ENCODE results near the gene S100A10.

Gene S100A10

GRCh38 chr1:152038871-152039270, 45.2 kb upstream of the S100A10 start:
- H3K9ac ChIP-seq = peak overlapping the region; percentile 0; the same call in 1 of the 2 replicates
- no peak for TF ChIP-seq CTCF (conservative IDR thresholded peaks at IDR 0.05; ENCODE audit: low read depth, low read length)
- H3K27ac ChIP-seq = peak overlapping the region; percentile 71
- H3K27me3 ChIP-seq (ENCODE audit: insufficient read depth, low read depth) = no peaks in the 10 kb centered on the region
- H3K79me2 ChIP-seq (ENCODE audit: insufficient read depth, low read depth) = peaks cover 30% of the 10 kb centered on the region
- no peak overlapping the region for H3K4me3 ChIP-seq (IDR thresholded peaks at IDR 0.05; ENCODE audit: insufficient read depth, low read depth, low read length)
- H4K20me1 ChIP-seq (ENCODE audit: insufficient read depth) = peaks cover 4% of the 10 kb centered on the region
- no peaks in the 10 kb centered on the region; the same call in 1 of the 2 replicates for H3K36me3 ChIP-seq (ENCODE audit: insufficient read depth)
- H2AFZ ChIP-seq (ENCODE audit: low read depth) = no peak overlapping the region
- peak overlapping the region; percentile 96 for H3K4me2 ChIP-seq
- H3K4me1 ChIP-seq (ENCODE audit: low read depth, poor library complexity, severe bottlenecking) = peaks cover 53% of the 10 kb centered on the region

DNA sequence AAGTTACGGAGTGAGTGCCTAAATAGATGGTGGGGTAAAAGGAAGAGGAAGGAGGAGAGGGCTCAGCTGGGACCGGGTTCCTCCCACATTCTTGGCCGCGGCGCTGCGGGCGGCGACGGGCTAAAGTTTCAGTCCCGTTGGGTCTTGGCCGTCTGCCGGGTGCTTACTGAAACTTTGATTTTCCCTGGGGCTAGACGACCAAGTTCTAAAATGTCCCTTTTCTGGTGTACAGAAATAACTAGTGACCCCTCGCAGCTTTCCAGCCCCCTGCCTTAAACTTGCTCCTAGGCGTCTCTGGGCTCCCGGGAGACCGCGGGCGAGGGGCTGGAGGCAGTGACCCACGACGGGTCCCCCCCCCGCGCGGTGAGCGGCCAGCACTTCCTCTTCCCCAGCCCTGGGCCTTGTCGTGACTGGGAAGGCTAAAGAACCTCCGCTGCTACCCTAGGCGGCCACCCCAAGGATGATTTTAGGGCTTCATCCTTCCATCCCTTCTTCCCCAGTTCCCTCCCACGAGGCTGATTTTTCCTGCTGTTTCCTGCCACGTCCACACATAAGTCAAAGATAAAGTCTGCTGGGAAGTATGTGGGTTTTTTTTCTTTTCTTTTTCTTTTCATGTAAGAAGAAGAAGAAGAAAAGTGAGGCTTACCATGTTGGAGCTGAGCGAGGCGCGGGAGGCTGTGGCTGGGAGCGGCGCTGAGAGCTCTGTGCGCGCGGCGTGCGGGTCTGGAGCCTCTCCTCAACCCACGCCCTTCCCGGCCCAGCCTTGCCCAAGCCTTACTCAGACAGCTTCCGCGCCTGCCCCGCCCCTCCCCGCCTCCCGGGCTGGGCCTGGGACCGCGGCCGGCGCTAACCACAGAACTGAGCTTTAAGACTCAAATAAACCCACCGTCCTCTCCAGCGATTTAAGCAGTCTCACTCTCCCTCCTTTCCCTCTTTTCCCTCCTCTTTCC, 42.9 kb upstream of the S100A10 start, which contains the start of gene S100A11:
Gene S100A11 (minus strand): TSS at position 738 of the 950 bp plus-strand sequence. CDS start 89 bp downstream, at position 649.
- Histone ChIP-seq H3K79me2 (ENCODE audit: insufficient read depth, low read depth) (peaks cover 49% of the 10 kb centered on the region), H3K9ac (peak within 1 kb of the TSS; percentile 68), H3K27ac (peak within 1 kb of the TSS; percentile 71), H3K4me2 (peak within 1 kb of the TSS; percentile 96), H3K36me3 (ENCODE audit: insufficient read depth) (peaks cover 20% of the 10 kb centered on the region), H4K20me1 (ENCODE audit: insufficient read depth) (peaks cover 14% of the 10 kb centered on the region), H3K27me3 (ENCODE audit: insufficient read depth, low read depth) (no peaks in the 10 kb centered on the region), H3K4me1 (ENCODE audit: low read depth, poor library complexity, severe bottlenecking) (peaks cover 66% of the 10 kb centered on the region), H3K4me3 (IDR thresholded peaks at IDR 0.05; ENCODE audit: insufficient read depth, low read depth, low read length) (peak within 1 kb of the TSS; percentile 97), H2AFZ (ENCODE audit: low read depth) (peak within 1 kb of the TSS; percentile 50)
- no peak; the same call in none of the 2 replicates for TF ChIP-seq CTCF (conservative IDR thresholded peaks at IDR 0.05; ENCODE audit: low read depth, low read length)

DNA sequence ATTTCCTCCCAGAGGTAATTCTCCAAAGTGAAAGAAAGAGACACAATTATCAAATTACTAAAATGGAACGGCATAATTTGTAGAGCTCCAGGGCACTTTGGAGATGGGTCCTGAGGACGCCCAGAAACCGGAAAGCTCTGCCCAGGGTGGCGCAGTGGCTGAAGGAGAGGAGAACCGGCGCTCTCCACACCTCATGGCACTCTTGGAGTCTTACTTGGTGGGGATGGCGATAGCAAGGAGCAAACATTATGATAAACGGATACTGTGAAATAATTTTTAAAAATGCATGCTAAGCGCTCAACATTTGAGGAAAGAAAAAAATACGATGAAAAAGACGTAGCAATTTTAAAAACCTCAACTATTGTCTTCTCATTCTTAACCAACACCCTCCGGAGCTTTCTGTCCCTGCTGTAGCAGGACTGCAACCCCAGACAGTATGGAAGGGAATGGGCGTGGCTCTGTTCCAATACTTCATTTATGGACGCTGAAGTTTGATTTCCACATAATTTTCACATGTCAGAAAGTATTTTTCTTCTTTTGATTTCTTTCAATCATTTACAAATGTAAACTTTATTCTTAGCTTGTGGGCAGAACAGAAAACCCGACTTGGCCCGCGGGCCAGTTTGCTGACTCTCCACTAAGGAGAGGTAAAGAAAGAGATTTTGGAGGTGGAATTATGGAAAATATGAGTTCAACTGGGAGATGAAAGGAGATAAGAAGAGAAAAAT, 42.0 kb upstream of the S100A10 start:
- Histone ChIP-seq H3K4me3 (IDR thresholded peaks at IDR 0.05; ENCODE audit: insufficient read depth, low read depth, low read length) (peak overlapping the region; percentile 97), H3K27ac (peak overlapping the region; percentile 71), H3K4me1 (ENCODE audit: low read depth, poor library complexity, severe bottlenecking) (peaks cover 74% of the 10 kb centered on the region), H3K27me3 (ENCODE audit: insufficient read depth, low read depth) (no peaks in the 10 kb centered on the region), H3K36me3 (ENCODE audit: insufficient read depth) (peaks cover 25% of the 10 kb centered on the region), H3K79me2 (ENCODE audit: insufficient read depth, low read depth) (peaks cover 49% of the 10 kb centered on the region), H3K9ac (peak overlapping the region; percentile 68), H2AFZ (ENCODE audit: low read depth) (peak overlapping the region; percentile 50), H3K4me2 (peak overlapping the region; percentile 96), H4K20me1 (ENCODE audit: insufficient read depth) (peaks cover 14% of the 10 kb centered on the region)
- TF ChIP-seq CTCF (conservative IDR thresholded peaks at IDR 0.05; ENCODE audit: low read depth, low read length) = 0 out of 2 replicates have a peak, but pooled peaks have one; percentile 11

DNA sequence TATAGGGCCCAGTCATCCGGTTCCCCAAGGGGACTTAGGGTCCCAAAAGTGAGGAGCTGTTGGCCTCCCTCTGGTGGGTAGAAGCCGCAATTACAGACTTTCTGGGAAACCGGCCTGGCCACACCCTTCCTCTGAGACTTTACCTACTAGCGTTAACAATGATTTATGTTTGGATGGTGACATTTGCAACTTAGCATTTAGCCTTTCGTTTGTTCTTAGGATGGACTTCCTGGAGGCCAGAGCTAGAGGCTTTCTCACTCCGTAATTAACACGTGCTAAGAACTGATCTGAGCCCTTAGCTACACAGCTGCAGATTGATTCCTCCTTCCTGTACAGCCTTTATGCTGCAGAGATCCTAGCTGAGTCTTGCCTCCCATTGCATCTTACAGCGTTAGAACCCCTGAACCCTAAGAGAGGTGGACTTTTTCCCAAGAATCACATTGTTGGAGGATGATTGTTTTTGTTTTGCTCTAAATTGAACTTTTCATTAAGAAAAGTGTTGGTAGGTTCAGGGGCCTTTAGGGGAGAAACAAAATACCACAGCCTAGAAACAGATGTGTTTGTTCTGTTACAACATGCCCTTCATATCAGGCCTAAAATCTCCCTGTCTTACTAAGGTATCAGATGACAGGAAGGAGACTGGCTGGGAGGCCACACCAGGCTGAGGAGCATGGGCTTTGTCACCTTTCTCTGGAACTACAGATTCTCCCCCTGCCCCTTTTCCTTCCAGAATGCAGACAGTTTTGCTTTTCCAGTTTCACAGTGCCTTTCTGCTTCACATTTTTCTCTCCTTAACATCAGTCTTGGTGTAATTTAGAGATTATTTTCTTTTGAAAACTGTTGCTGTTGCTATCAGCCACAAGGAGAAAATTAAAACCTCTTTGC, 41.2 kb upstream of the S100A10 start:
- Histone ChIP-seq H3K4me1 (ENCODE audit: low read depth, poor library complexity, severe bottlenecking) (peaks cover 74% of the 10 kb centered on the region), H4K20me1 (ENCODE audit: insufficient read depth) (peaks cover 14% of the 10 kb centered on the region), H3K9ac (peak overlapping the region; percentile 68), H3K4me2 (peak overlapping the region; percentile 96), H3K79me2 (ENCODE audit: insufficient read depth, low read depth) (peaks cover 49% of the 10 kb centered on the region), H3K27ac (peak overlapping the region; percentile 71), H3K4me3 (IDR thresholded peaks at IDR 0.05; ENCODE audit: insufficient read depth, low read depth, low read length) (peak overlapping the region; percentile 97), H2AFZ (ENCODE audit: low read depth) (no peak overlapping the region; the same call in 1 of the 2 replicates), H3K36me3 (ENCODE audit: insufficient read depth) (peaks cover 25% of the 10 kb centered on the region), H3K27me3 (ENCODE audit: insufficient read depth, low read depth) (no peaks in the 10 kb centered on the region)
- TF ChIP-seq CTCF (conservative IDR thresholded peaks at IDR 0.05; ENCODE audit: low read depth, low read length) = peak; percentile 100

Data from KMS-11 (cell line).